HCT116 (cell line): ENCODE data around the gene AUTS2. TPM values are rescaled to one million over a fixed set of nuclear protein-coding genes. Genes with fewer than 3 reads are reported as not detected.

Experiments used
- ATAC-seq: fragments of 200-7000 bp; cut with Tn5 transposase; 2 replicates; pipeline ENCODE4 v1.9.1; 2020; ENCODE audit warnings: mild to moderate bottlenecking, moderate library complexity
- BruUV-seq: library from RNA; stranded (reverse); fragments of 400-500 nt; replicated peaks from 2 replicates; lab custom pipeline; 2021; lab: Mats Ljungman, UMichigan
- CTCF ChIA-PET: fragments of 300-600 bp; sonication (Branson Sonifier 250); formaldehyde crosslinking; loops from one replicate; lab custom pipeline; 2021; ENCODE audit warnings: antibody characterized with exemption; lab: Charles Lee
- POLR2A ChIA-PET: fragments of 300-600, 350-600 bp; sonication (Branson Sonifier 250); formaldehyde crosslinking; loops from one replicate; lab custom pipeline; 2021; ENCODE audit warnings: antibody characterized with exemption; lab: Charles Lee
- RAD21 ChIA-PET, 2 experiments: fragments of 300-600 bp; sonication (Branson Sonifier 250); formaldehyde crosslinking; loops; one replicate each; lab custom pipeline; 2023; ENCODE audit warnings: low total read pairs in 2 of 2; ENCODE audit not compliant: uncharacterized antibody in 2 of 2, unreplicated experiment in 2 of 2, low non-redundant PET in 1 of 2; lab: Charles Lee
- DNase-seq: peaks from one replicate; pipeline ENCODE4 v3.0.0-alpha.2; 2010; ENCODE audit warnings: low read depth, low spot score
- H2AFZ ChIP-seq: fragments of 200-600 bp; shearing (Covaris generic), sonication (generic); 2 replicates; pipeline ENCODE4 v1.6.1; 2017; ENCODE audit warnings: low read depth, mixed run types, mixed read lengths, antibody characterized with exemption, low read length; ENCODE audit not compliant: poor library complexity, severe bottlenecking
- H3K27ac ChIP-seq: 2 replicates; pipeline ENCODE4 v1.5.1; 2012; ENCODE audit warnings: low read depth, low read length
- H3K27me3 ChIP-seq: fragments of 200-600 bp; sonication (generic); 2 replicates; pipeline ENCODE4 v1.6.1; 2016; ENCODE audit warnings: mixed run types, low read length, mixed read lengths; ENCODE audit not compliant: insufficient read depth
- H3K36me3 ChIP-seq, 2 experiments: fragments of 200-500 bp in 1 of 2; fragments of 200-600 bp in 1 of 2; sonication (Bioruptor generic) in 1 of 2; sonication (generic) in 1 of 2; 2 replicates each; pipeline versions ENCODE4 v1.5.1 to v1.6.1; 2014 to 2016; ENCODE audit warnings: low read length in 2 of 2, inconsistent platforms in 1 of 2, mixed read lengths in 1 of 2, mixed run types in 1 of 2; ENCODE audit not compliant: insufficient read depth in 2 of 2, control insufficient read depth in 1 of 2
- H3K4me1 ChIP-seq, 2 experiments: fragments of 200-600 bp in 1 of 2; sonication (generic) in 1 of 2; 2 replicates each; pipeline versions ENCODE4 v1.5.1 to v1.6.1; 2012 to 2017; ENCODE audit warnings: low read length in 2 of 2, inconsistent platforms in 1 of 2, mild to moderate bottlenecking in 1 of 2, mixed read lengths in 1 of 2, mixed run types in 1 of 2, moderate library complexity in 1 of 2; ENCODE audit not compliant: insufficient read depth in 2 of 2, control insufficient read depth in 1 of 2
- H3K4me2 ChIP-seq: fragments of 200-600 bp; sonication (generic); 2 replicates; pipeline ENCODE4 v1.6.1; 2017; ENCODE audit warnings: mixed run types, low read length, mixed read lengths
- H3K4me3 ChIP-seq, 2 experiments: fragments of 200-600 bp in 1 of 2; sonication (generic) in 1 of 2; replicated peaks in 1 of 2; 2 replicates each; pipeline ENCODE4 v1.5.1; 2011 to 2016; ENCODE audit warnings: low read length in 2 of 2, control low read depth in 1 of 2, low read depth in 1 of 2, mild to moderate bottlenecking in 1 of 2, mixed read lengths in 1 of 2, mixed run types in 1 of 2
- H3K79me2 ChIP-seq: fragments of 200-600 bp; sonication (generic); 2 replicates; pipeline ENCODE4 v1.6.1; 2017; ENCODE audit warnings: mild to moderate bottlenecking, mixed run types, low read length, moderate library complexity, mixed read lengths; ENCODE audit not compliant: insufficient read depth
- H3K9ac ChIP-seq: fragments of 200-600 bp; sonication (generic); 2 replicates; pipeline ENCODE4 v1.6.1; 2016; ENCODE audit warnings: low read length, mixed read lengths
- H3K9me2 ChIP-seq: fragments of 200-600 bp; sonication (generic), shearing (Covaris generic); 2 replicates; pipeline ENCODE4 v1.6.1; 2017; ENCODE audit warnings: mixed run types, mild to moderate bottlenecking, moderate library complexity; ENCODE audit not compliant: insufficient read depth
- H3K9me3 ChIP-seq, 2 experiments: fragments of 200-500 bp in 1 of 2; fragments of 200-600 bp in 1 of 2; sonication (Bioruptor generic) in 1 of 2; sonication (generic) in 1 of 2; 2 replicates each; pipeline ENCODE4 v1.6.1; 2014 to 2017; ENCODE audit warnings: low read length in 2 of 2, mixed read lengths in 2 of 2, inconsistent platforms in 1 of 2, low read depth in 1 of 2, mild to moderate bottlenecking in 1 of 2, mixed run types in 1 of 2, moderate library complexity in 1 of 2; ENCODE audit not compliant: control insufficient read depth in 1 of 2, insufficient read depth in 1 of 2
- H4K20me1 ChIP-seq: fragments of 200-600 bp; sonication (generic), shearing (Covaris generic); 2 replicates; pipeline ENCODE4 v1.6.1; 2017; ENCODE audit warnings: mixed run types, mild to moderate bottlenecking, moderate library complexity; ENCODE audit not compliant: insufficient read depth
- CEBPB ChIP-seq: IDR thresholded peaks from 2 replicates; pipeline ENCODE4 v1.6.1; 2012; ENCODE audit warnings: low read depth
- EGR1 ChIP-seq: IDR thresholded peaks from 2 replicates; pipeline ENCODE4 v1.6.1; 2012; ENCODE audit warnings: low read depth
- ELF1 ChIP-seq: IDR thresholded peaks from 2 replicates; pipeline ENCODE4 v1.6.1; 2012; ENCODE audit warnings: low read depth, borderline replicate concordance
- SIN3A ChIP-seq: IDR thresholded peaks from 2 replicates; pipeline ENCODE4 v1.6.1; 2012; ENCODE audit warnings: low read depth
- YY1 ChIP-seq: IDR thresholded peaks from 2 replicates; pipeline ENCODE4 v1.6.1; 2011; ENCODE audit warnings: low read length, low read depth, moderate library complexity, mild to moderate bottlenecking; ENCODE audit not compliant: insufficient replicate concordance; ENCODE audit errors: extremely low read depth
- intact Hi-C: fragments of 100-400 bp; cut with micrococcal nuclease; formaldehyde crosslinking; loops from 2 replicates; pipeline ENCODE4 v1.10.0; 2022
- total RNA-seq: library from RNA; stranded (reverse); gene quantifications from one replicate; pipeline ENCODE4 v1.2.1, GENCODE V29; 2021; ENCODE audit not compliant: unreplicated experiment

Gene AUTS2
- total RNA-seq, 1 experiment from 2014 or later: 0.93 TPM

GRCh38 chr7:70660819-70661191 is 1062.5 kb downstream of the AUTS2 start:
- CTCF ChIA-PET: no interaction called here

GRCh38 chr7:70663680-70664079 is 1065.4 kb downstream of the AUTS2 start:
- no peaks in the 10 kb centered on the region for H3K79me2 ChIP-seq
- RAD21 ChIA-PET: no interaction called here
- POLR2A ChIA-PET: no interaction called here
- no TSS peak for BruUV-seq
- no peak overlapping the region for H3K4me3 ChIP-seq
- intact Hi-C loops: no loop called here
- no peak overlapping the region for H2AFZ ChIP-seq
- peaks cover 6 to 17% of the 10 kb centered on the region in 2 experiments; a peak in 2 of 4 replicates for H3K9me3 ChIP-seq
- H4K20me1 ChIP-seq: no peaks in the 10 kb centered on the region
- CTCF ChIA-PET: no interaction called here
- no peak overlapping the region for H3K9ac ChIP-seq
- no peaks in the 10 kb centered on the region for H3K27me3 ChIP-seq
- no peak overlapping the region for H3K27ac ChIP-seq
- ATAC-seq: no peak
- H3K36me3 ChIP-seq: no peaks in the 10 kb centered on the region
- DNase-seq: no peak
- no peak overlapping the region for H3K4me2 ChIP-seq
- TF ChIP-seq ELF1 (no peak), EGR1 (no peak)
- H3K9me2 ChIP-seq: no peaks in the 10 kb centered on the region
- H3K4me1 ChIP-seq: no peaks in the 10 kb centered on the region

More at GRCh38 chr7:70660819-70661191, 1062.5 kb downstream of the AUTS2 start:
- no peaks in the 10 kb centered on the region for H3K4me1 ChIP-seq
- intact Hi-C loops: no loop called here
- no peak overlapping the region for H3K27ac ChIP-seq
- no peak overlapping the region for H3K9ac ChIP-seq
- peaks cover 6 to 24% of the 10 kb centered on the region in 2 experiments; a peak in 2 of 4 replicates for H3K9me3 ChIP-seq
- H2AFZ ChIP-seq: no peak overlapping the region
- H3K4me2 ChIP-seq: no peak overlapping the region
- ATAC-seq (no peak), DNase-seq (no peak)
- no peaks in the 10 kb centered on the region for H3K79me2 ChIP-seq
- no peaks in the 10 kb centered on the region for H4K20me1 ChIP-seq
- no TSS peak for BruUV-seq
- no peaks in the 10 kb centered on the region for H3K36me3 ChIP-seq
- H3K27me3 ChIP-seq: no peaks in the 10 kb centered on the region
- H3K9me2 ChIP-seq: no peaks in the 10 kb centered on the region
- ChIA-PET RAD21 (no interaction called here), POLR2A (no interaction called here)
- H3K4me3 ChIP-seq: no peak overlapping the region
- TF ChIP-seq CEBPB: no peak
- no peak for TF ChIP-seq SIN3A
- TF ChIP-seq YY1: no peak
